ENCODE measurements around the gene ULK4. TPM values are rescaled to one million over a fixed set of nuclear protein-coding genes. Genes with fewer than 3 reads are reported as not detected.

ULK4 gene
- total and polyA plus RNA-seq, 12 donors, result 1.6 to 24.5 (median 6.9) TPM

DNA sequence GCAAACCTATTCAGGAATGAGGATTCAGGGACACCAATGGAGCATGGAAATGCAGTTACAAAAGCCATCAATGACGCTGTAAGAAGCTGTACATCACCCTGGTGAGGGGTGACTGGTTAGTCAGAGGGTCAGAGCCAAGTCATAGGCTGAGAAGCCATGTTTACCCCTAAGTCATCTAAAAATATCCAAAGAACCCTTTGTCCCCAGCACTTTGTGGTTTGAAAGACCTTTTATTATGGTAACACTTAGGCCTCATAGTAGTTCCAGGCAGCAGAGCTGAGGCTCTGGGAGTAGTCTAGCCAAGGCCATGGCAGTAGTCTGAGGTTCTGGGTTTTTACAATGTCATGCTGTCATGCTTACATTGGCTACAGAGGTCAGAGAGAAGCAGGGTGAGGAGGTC lies 631.4 kb downstream of the ULK4 start:
- H3K4me3 ChIP-seq, result no peak overlapping the region
- H3K4me1 ChIP-seq (replicated peaks in 1 of 2), result no peaks in the 10 kb centered on the region
- 90 to 100% (median 95%) methylated on average over 1 of the region's 1 CpG for WGBS, 4 donors
- H3K36me3 ChIP-seq (replicated peaks in 1 of 2), result no peaks in the 10 kb centered on the region
- no peak for DNase-seq
- no peaks in the 10 kb centered on the region for H3K27me3 ChIP-seq
- H3K9me3 ChIP-seq (replicated peaks in 1 of 3), result no peaks in the 10 kb centered on the region
- TF ChIP-seq, protein P1, sequence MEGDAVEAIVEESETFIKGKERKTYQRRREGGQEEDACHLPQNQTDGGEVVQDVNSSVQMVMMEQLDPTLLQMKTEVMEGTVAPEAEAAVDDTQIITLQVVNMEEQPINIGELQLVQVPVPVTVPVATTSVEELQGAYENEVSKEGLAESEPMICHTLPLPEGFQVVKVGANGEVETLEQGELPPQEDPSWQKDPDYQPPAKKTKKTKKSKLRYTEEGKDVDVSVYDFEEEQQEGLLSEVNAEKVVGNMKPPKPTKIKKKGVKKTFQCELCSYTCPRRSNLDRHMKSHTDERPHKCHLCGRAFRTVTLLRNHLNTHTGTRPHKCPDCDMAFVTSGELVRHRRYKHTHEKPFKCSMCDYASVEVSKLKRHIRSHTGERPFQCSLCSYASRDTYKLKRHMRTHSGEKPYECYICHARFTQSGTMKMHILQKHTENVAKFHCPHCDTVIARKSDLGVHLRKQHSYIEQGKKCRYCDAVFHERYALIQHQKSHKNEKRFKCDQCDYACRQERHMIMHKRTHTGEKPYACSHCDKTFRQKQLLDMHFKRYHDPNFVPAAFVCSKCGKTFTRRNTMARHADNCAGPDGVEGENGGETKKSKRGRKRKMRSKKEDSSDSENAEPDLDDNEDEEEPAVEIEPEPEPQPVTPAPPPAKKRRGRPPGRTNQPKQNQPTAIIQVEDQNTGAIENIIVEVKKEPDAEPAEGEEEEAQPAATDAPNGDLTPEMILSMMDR (IDR thresholded peaks at IDR 0.05), result no peak
- no peak for TF ChIP-seq POLR2A (IDR thresholded peaks at IDR 0.05)
- intact Hi-C loops (cut with DNase I), result no loop called here
- H3K27ac ChIP-seq, result no peak overlapping the region

DNA sequence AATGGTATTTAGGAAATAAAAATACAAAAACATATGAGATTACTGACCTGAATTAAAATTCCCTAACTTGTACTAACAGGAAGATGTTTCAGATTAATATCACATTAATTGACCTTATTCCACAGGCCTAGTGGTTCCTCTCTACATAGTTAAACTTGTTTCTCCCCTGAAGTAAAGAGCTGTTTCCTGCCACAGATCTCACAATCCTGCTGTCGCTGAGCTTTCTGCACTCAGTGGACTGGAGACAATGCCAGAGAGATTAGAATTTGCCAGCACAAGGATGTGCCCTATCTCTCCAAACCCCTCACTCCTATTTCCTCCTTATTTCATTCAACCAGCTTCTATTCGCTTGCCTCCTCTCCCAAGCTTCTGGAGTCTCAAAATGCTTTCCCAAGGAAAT lies 632.0 kb downstream of the ULK4 start:
- WGBS, 4 donors, result 61 to 76% (median 66%) methylated on average over 2 of the region's 2 CpGs
- no peak overlapping the region for H3K27ac ChIP-seq
- H3K4me3 ChIP-seq, result no peak overlapping the region
- TF ChIP-seq, protein P1 (IDR thresholded peaks at IDR 0.05), result no peak
- no peak for TF ChIP-seq POLR2A (IDR thresholded peaks at IDR 0.05)
- H3K4me1 ChIP-seq (replicated peaks in 1 of 2), result no peaks in the 10 kb centered on the region
- DNase-seq, result no peak
- no peaks in the 10 kb centered on the region for H3K9me3 ChIP-seq (replicated peaks in 1 of 3)
- intact Hi-C loops (cut with DNase I), result no loop called here
- H3K27me3 ChIP-seq, result no peaks in the 10 kb centered on the region
- no peaks in the 10 kb centered on the region for H3K36me3 ChIP-seq (replicated peaks in 1 of 2)

DNA sequence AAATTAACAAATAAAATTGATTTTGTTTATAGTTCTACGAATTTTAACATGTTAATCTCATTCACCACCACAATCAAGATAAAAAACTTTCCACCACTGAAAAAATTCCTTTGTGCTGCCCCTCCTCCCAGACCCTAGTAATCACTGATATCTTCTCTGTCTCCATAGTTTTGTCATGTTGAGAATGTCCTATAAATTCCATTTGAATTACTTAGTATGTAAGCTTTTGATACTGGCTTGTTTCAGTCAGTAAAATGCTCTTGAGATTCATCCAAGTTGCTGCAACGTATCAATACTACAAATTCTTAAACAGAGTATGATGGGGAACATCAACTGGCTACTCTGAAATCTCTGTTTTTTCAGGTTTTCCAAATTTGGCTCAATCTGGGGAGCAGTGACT lies 633.0 kb downstream of the ULK4 start:
- intact Hi-C loops (cut with DNase I), result no loop called here
- Histone ChIP-seq H3K4me1 (replicated peaks in 1 of 2) (no peaks in the 10 kb centered on the region), H3K27me3 (no peaks in the 10 kb centered on the region), H3K4me3 (no peak overlapping the region), H3K9me3 (replicated peaks in 1 of 3) (no peaks in the 10 kb centered on the region), H3K27ac (no peak overlapping the region), H3K36me3 (replicated peaks in 1 of 2) (no peaks in the 10 kb centered on the region)
- TF ChIP-seq, protein P1 (IDR thresholded peaks at IDR 0.05), result no peak
- TF ChIP-seq POLR2A (IDR thresholded peaks at IDR 0.05), result no peak
- 71 to 80% (median 76%) methylated on average over 2 of the region's 2 CpGs for WGBS, 4 donors
- DNase-seq, result no peak

DNA sequence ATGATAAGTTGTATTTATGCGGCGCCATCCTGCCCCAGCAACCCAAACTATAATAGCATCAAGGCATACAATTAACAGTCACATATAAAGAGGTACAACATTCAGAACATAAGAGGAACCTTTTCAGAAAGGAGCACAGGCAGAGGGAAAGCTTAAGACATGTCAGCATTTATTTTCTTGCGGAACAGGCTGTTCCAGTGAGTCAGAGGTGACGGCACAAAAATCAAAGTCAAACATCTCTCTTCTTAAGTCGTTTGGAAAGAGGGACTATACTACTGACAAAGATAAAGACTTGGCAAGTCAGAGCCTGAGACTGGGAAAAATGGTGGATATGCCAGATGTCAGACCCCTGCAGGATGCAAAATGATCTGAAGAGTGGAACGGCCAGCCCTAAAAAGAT lies 634.2 kb downstream of the ULK4 start:
- no peaks in the 10 kb centered on the region for H3K4me1 ChIP-seq (replicated peaks in 1 of 2)
- DNase-seq, result no peak
- no peaks in the 10 kb centered on the region for H3K36me3 ChIP-seq (replicated peaks in 1 of 2)
- intact Hi-C loops (cut with DNase I), result no loop called here
- no peak for TF ChIP-seq POLR2A (IDR thresholded peaks at IDR 0.05)
- TF ChIP-seq, protein P1 (IDR thresholded peaks at IDR 0.05), result no peak
- H3K9me3 ChIP-seq (replicated peaks in 1 of 3), result no peaks in the 10 kb centered on the region
- H3K4me3 ChIP-seq, result no peak overlapping the region
- 81 to 85% (median 84%) methylated on average over 6 of the region's 6 CpGs for WGBS, 4 donors
- H3K27ac ChIP-seq, result no peak overlapping the region
- no peaks in the 10 kb centered on the region for H3K27me3 ChIP-seq
